Measurements from ENCODE around the gene SLC36A1. TPM values are rescaled to one million over a fixed set of nuclear protein-coding genes. Genes with fewer than 3 reads are reported as not detected.

SLC36A1 gene
- polyA plus RNA-seq, 1 of the 3 experiments (the other 2 are of a cell fraction) = 4.1 TPM

- no peaks in the 10 kb centered on the region for H3K9me2 ChIP-seq
- H3K9ac ChIP-seq = no peak overlapping the region
- H3F3A ChIP-seq (replicated peaks; ENCODE audit: insufficient read depth) = peaks cover 5% of the 10 kb centered on the region
- peak; percentile 25 for DNase-seq
- H3K9me3 ChIP-seq = no peaks in the 10 kb centered on the region
- H3K4me3 ChIP-seq (ENCODE audit: low read depth in 2 of 2, low read length in 1 of 2) = no peak overlapping the region
- TF ChIP-seq, protein P1, sequence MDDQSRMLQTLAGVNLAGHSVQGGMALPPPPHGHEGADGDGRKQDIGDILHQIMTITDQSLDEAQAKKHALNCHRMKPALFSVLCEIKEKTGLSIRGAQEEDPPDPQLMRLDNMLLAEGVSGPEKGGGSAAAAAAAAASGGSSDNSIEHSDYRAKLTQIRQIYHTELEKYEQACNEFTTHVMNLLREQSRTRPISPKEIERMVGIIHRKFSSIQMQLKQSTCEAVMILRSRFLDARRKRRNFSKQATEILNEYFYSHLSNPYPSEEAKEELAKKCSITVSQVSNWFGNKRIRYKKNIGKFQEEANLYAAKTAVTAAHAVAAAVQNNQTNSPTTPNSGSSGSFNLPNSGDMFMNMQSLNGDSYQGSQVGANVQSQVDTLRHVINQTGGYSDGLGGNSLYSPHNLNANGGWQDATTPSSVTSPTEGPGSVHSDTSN (IDR thresholded peaks at IDR 0.05) = no peak
- no peak for TF ChIP-seq RFX5 (IDR thresholded peaks at IDR 0.05; ENCODE audit: low read length)
- peak; percentile 36; the same call in 1 of the 2 replicates for TF ChIP-seq MXI1 (IDR thresholded peaks at IDR 0.05; ENCODE audit: low read depth, low read length)
- no peak for TF ChIP-seq RXRA (IDR thresholded peaks at IDR 0.05; ENCODE audit: borderline replicate concordance, low read depth)
- no peak for TF ChIP-seq GABPA (IDR thresholded peaks at IDR 0.05; ENCODE audit: low read depth)
- 70% methylated on average over 2 of the region's 2 CpGs for WGBS (ENCODE audit: low lambda C conversion rate)
- no peaks in the 10 kb centered on the region for H4K20me1 ChIP-seq (ENCODE audit: insufficient read depth)
- H3K4me2 ChIP-seq = no peak overlapping the region
- no peak overlapping the region for H2AFZ ChIP-seq (ENCODE audit: low read depth)
- peaks cover 0 to 13% of the 10 kb centered on the region in 2 experiments; a peak in 3 of 4 replicates for H3K4me1 ChIP-seq (ENCODE audit: control insufficient read depth in 1 of 2, insufficient read depth in 2 of 2, low read depth in 1 of 2, low read length in 1 of 2)
- POLR2A ChIA-PET = interaction anchor here (1.0 kb wide), 1 partner anchor 27 kb away, joined by 5 read pairs; no protein-coding TSS in a partner anchor
- peak overlapping the region in 1 of 2 experiments; percentile 30; a peak in 2 of 4 replicates for H3K27ac ChIP-seq (ENCODE audit: low read depth in 2 of 2, low read length in 1 of 2)
- H3K36me3 ChIP-seq (replicated peaks in 1 of 2; ENCODE audit: control insufficient read depth in 1 of 2, insufficient read depth in 2 of 2, low read length in 1 of 2) = peaks cover 0 to 24% of the 10 kb centered on the region in 2 experiments
- CTCF ChIA-PET = interaction anchor here (0.9 to 5.2 kb wide), 7 partner anchors 10 to 265 kb away, joined by 3 to 28 read pairs (median 4); partner anchors contain the start of gene SLC36A1
- H3K27me3 ChIP-seq (ENCODE audit: insufficient read depth) = no peaks in the 10 kb centered on the region
- no peaks in the 10 kb centered on the region for H3K79me2 ChIP-seq (ENCODE audit: insufficient read depth)
These were observed 28.0 kb downstream of the SLC36A1 start for GRCh38 chr5:151475388-151475787.

GRCh38 chr5:151476016-151476415, 28.6 kb downstream of the SLC36A1 start:
- Histone ChIP-seq H3K4me2 (no peak overlapping the region), H3K27me3 (ENCODE audit: insufficient read depth) (no peaks in the 10 kb centered on the region), H3K79me2 (ENCODE audit: insufficient read depth) (no peaks in the 10 kb centered on the region), H3K27ac (ENCODE audit: low read depth in 2 of 2, low read length in 1 of 2) (peak overlapping the region in 1 of 2 experiments; percentile 50; a peak in 2 of 4 replicates), H3K9ac (no peak overlapping the region), H3K4me1 (ENCODE audit: control insufficient read depth in 1 of 2, insufficient read depth in 2 of 2, low read depth in 1 of 2, low read length in 1 of 2) (peaks cover 5 to 13% of the 10 kb centered on the region in 2 experiments; a peak in 3 of 4 replicates), H3K4me3 (ENCODE audit: low read depth in 2 of 2, low read length in 1 of 2) (no peak overlapping the region), H2AFZ (ENCODE audit: low read depth) (no peak overlapping the region), H3K36me3 (replicated peaks in 1 of 2; ENCODE audit: control insufficient read depth in 1 of 2, insufficient read depth in 2 of 2, low read length in 1 of 2) (peaks cover 0 to 24% of the 10 kb centered on the region in 2 experiments), H3F3A (replicated peaks; ENCODE audit: insufficient read depth) (peaks cover 7% of the 10 kb centered on the region), H3K9me2 (no peaks in the 10 kb centered on the region), H3K9me3 (no peaks in the 10 kb centered on the region), H4K20me1 (ENCODE audit: insufficient read depth) (no peaks in the 10 kb centered on the region)
- CTCF ChIA-PET = interaction anchor here (0.6 to 5.2 kb wide), 6 partner anchors 9 to 264 kb away, joined by 3 to 28 read pairs (median 4); partner anchors contain the start of gene SLC36A1
- POLR2A ChIA-PET = interaction anchor here (1.0 kb wide), 1 partner anchor 28 kb away, joined by 5 read pairs; no protein-coding TSS in a partner anchor
- TF ChIP-seq EZH2phosphoT487 (IDR thresholded peaks at IDR 0.05; ENCODE audit: borderline replicate concordance, low read depth) (no peak), USF2 (IDR thresholded peaks at IDR 0.05; ENCODE audit: borderline replicate concordance, low read depth, low read length) (no peak), FOXM1 (IDR thresholded peaks at IDR 0.05; ENCODE audit: low read depth) (no peak), RCOR1 (IDR thresholded peaks at IDR 0.05; ENCODE audit: low read length) (no peak), GATA2 (CRISPR knock-in tag; IDR thresholded peaks at IDR 0.05) (no peak), USF1 (IDR thresholded peaks at IDR 0.05; ENCODE audit: borderline replicate concordance, low read depth) (no peak), MAX (IDR thresholded peaks at IDR 0.05; ENCODE audit: low read depth) (no peak), TEAD4 (IDR thresholded peaks at IDR 0.05; ENCODE audit: borderline replicate concordance, insufficient read depth) (no peak), YY1 (IDR thresholded peaks at IDR 0.05; ENCODE audit: low read depth) (no peak), NRF1 (IDR thresholded peaks at IDR 0.05; ENCODE audit: low read depth, low read length) (no peak)
- DNase-seq = no peak
- WGBS (ENCODE audit: low lambda C conversion rate) = 93% methylated on average over 2 of the region's 3 CpGs
